C4-2B (cell line): Measurements from ENCODE around the gene H2AZ2.

ENCODE experiments used
- H3K27ac ChIP-seq: fragments of 450-650 bp; 2 replicates; pipeline ENCODE4 v1.5.1; 2017
- ZFX ChIP-seq: fragments of 450-650 bp; IDR thresholded peaks from 2 replicates; pipeline ENCODE4 v1.6.1; 2017
- TF ChIP-seq, protein P1 (sequence below): fragments of 450-650 bp; conservative IDR thresholded peaks from 2 replicates; pipeline ENCODE4 v1.5.1; 2017; ENCODE audit warnings: mild to moderate bottlenecking

Gene H2AZ2

DNA sequence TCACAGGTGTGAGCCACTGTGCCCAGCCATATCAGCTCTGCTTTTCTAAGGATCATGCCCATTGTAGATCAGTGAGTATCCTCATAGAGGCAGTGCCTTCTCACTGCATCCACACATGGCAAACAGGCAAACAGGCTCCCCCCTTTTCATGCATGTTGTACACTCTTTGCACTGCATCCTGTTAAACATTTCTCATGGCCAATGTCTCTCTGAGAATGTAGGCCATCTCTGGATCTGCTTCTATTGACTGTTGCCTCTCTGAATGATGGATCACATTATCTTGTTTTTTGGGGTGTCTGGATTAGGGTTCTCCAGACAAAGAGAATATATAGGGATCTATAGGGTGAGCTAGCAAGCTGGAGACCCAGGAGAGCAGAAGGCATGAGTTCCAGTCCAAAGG lies 64.5 kb downstream of the H2AZ2 start:
- TF ChIP-seq ZFX, result no peak
- TF ChIP-seq, protein P1, sequence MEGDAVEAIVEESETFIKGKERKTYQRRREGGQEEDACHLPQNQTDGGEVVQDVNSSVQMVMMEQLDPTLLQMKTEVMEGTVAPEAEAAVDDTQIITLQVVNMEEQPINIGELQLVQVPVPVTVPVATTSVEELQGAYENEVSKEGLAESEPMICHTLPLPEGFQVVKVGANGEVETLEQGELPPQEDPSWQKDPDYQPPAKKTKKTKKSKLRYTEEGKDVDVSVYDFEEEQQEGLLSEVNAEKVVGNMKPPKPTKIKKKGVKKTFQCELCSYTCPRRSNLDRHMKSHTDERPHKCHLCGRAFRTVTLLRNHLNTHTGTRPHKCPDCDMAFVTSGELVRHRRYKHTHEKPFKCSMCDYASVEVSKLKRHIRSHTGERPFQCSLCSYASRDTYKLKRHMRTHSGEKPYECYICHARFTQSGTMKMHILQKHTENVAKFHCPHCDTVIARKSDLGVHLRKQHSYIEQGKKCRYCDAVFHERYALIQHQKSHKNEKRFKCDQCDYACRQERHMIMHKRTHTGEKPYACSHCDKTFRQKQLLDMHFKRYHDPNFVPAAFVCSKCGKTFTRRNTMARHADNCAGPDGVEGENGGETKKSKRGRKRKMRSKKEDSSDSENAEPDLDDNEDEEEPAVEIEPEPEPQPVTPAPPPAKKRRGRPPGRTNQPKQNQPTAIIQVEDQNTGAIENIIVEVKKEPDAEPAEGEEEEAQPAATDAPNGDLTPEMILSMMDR, result no peak
- H3K27ac ChIP-seq, result no peak overlapping the region

DNA sequence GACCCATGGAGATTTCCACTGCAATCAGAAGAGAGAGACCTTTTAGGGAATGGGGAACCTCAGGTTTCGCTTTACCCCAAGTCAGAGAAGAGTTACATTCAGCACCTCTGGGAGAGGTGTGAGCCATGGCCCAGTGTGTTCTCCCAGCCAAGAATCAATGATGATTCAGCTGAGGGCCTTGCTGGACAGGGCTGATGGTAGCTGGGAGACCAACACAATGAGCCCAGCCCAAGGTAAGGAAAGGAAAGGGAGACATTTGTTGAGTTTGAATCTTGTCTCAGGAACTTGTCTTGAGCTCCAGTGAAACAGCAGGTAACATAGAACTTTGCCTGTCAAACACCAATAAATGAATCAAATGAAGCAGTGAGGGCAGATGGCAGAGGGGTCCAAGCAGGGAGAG lies 65.4 kb downstream of the H2AZ2 start:
- no peak overlapping the region for H3K27ac ChIP-seq
- TF ChIP-seq ZFX, result no peak
- TF ChIP-seq, protein P1, result no peak
